Frontal cortex (tissue), 4 donors: ENCODE measurements around the gene BCAT1. TPM values are rescaled to one million over a fixed set of nuclear protein-coding genes. Genes with fewer than 3 reads are reported as not detected.
"Not testable (repeated sequence)": the region's sequence is repeated elsewhere in the genome, so short reads cannot be mapped to it uniquely, and the experiment has no call there.

Source experiments
- DNase-seq, 2 donors: peaks; one replicate each; pipeline ENCODE4 v3.0.0; 2012; ENCODE audit warnings: low spot score in 2 of 2
- FAIRE-seq: peaks from 2 replicates; lab custom pipeline; 2012; peaks lifted over from hg19 to GRCh38; lab: Jason Lieb, UNC
- total RNA-seq: library from RNA; depleted of rRNA; stranded (reverse); fragments of >200 nt; gene quantifications from one replicate; pipeline ENCODE4 v1.2.3, GENCODE V29; 2014
- donor health status: control.
- donor health status: control.
- donor health status: control.

Gene BCAT1
- total RNA-seq, 1 donor from 2014 or later = 48.5 TPM

GRCh38 chr12:24864796-24865125, 84.1 kb downstream of the BCAT1 start:
- DNase-seq (no peak), FAIRE-seq (no peak)

DNA sequence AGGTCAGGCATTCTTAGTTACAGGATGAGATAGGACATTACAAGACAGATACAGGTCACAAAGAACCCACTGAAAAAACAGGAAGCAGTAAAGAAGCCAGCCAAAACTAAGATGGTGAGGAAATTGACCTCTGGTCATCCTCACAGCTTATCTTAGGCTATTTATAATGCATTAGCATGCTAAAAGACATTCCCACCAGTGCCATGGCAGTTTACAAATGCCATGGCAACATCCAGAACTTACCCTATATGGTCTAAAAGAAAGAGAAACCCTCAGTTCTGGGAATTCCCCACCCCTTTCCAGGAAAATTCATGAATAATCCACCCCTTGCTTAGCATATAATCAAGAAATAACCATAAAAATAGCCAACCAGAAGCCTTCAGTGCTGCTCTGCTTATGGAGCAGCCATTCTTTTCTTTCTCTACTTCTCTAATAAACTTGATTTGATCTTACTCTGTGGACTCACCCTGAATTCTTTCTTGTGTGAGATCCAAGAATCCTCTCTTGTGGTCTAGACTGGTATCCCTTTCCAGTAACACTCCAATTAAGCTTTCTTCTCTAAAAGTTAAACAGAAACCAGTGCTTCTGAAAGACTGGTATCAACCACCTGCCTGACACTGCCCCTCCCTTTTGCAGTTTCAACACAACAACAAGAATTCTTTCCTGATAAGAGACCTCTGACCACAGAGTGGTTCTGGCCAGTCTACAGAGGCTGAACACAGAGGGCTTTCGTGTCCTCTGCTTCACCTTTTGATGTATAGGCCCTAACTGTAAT, 86.9 kb downstream of the BCAT1 start:
- FAIRE-seq (no peak), DNase-seq (no peak)

- DNase-seq (no peak), FAIRE-seq (no peak)
These were observed 88.4 kb downstream of the BCAT1 start for GRCh38 chr12:24860546-24860945.

- DNase-seq (no peak), FAIRE-seq (no peak)
These were observed 92.4 kb downstream of the BCAT1 start for GRCh38 chr12:24856541-24856940.

DNA sequence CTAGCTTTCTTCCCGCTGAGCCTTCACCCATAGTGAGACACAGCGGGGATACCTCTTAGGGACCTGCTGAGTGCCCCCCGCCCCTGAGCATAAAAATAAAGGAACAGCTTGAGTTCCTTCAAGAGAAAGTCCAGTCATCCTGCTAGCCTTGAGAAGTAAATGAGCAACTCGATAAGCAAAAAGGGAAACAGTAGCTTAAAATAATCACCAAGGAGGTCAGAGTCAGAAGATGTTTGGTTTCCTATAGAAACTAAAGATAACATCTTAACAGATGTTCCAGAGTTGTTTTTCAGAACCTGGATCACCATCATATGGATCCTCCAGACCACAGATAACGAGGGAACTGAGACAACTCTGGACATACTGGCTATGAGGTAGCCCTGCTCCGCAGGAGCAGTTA, 94.0 kb downstream of the BCAT1 start:
- no peak for FAIRE-seq
- DNase-seq = no peak

DNA sequence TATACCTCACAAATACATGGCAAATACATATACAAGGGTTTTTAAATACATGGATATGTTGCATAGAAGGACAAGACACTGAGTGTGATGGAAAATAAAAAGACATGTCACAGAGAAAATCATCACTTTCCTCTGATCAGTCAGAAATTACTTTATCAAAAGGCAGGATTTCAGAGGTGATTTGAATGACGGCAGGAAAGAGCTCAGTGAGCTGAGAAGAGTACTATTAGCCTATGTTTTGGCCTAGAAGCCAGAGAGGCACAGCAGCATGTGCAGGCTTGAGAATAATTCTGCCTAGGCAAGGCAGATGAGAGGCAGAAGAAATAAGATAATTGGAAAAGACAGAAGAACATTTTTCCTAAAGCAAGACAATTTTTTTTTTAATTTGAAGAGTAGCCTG, 94.9 kb downstream of the BCAT1 start:
- DNase-seq = no peak
- no peak for FAIRE-seq

GRCh38 chr12:24853588-24853987, 95.3 kb downstream of the BCAT1 start:
- DNase-seq = no peak
- FAIRE-seq = no peak

DNA sequence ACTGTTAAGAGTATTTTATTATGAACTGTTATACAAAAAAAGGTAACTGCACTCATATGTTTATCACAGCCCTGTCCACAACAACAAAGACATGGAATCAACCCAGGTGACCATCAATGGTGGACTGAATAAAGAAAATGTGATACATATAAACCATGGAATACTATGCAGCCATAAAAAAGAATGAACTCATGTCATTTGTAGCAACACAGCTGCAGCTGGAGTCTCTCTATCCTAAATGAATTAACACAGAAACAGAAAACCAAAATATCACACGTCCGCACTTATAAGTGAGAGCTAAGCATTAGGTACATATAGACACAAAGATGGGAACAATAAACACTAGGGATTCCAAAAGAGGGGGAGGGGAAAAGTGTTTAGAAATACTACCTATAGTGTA, 95.8 kb downstream of the BCAT1 start:
- FAIRE-seq = no peak
- DNase-seq = no peak

DNA sequence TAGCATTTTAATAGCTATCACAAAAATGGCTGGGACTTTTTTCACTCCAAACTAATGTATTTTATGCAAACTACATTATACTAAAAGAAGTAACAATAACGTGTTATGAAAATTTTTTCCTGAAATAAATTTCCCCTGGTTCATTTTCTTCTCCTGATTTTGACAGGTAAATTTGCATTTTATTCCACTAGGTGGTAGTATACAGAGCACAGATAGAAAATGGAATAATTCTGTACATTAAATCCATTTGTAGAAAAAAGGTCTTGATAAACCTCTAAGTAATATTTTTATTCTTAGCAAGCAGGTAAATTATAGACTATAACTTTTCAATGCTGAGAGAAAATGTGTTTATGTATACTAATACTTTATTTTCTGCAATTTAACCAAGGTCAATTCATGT, 96.5 kb downstream of the BCAT1 start:
- DNase-seq (no peak), FAIRE-seq (no peak)

- not testable (repeated sequence) for FAIRE-seq, DNase-seq
These were observed 97.0 kb downstream of the BCAT1 start for GRCh38 chr12:24851883-24852282.

- DNase-seq (no peak), FAIRE-seq (no peak)
These were observed 97.6 kb downstream of the BCAT1 start for GRCh38 chr12:24851341-24851740.

- no peak for DNase-seq
These were observed 98.4 kb downstream of the BCAT1 start for GRCh38 chr12:24850496-24850895.

DNA sequence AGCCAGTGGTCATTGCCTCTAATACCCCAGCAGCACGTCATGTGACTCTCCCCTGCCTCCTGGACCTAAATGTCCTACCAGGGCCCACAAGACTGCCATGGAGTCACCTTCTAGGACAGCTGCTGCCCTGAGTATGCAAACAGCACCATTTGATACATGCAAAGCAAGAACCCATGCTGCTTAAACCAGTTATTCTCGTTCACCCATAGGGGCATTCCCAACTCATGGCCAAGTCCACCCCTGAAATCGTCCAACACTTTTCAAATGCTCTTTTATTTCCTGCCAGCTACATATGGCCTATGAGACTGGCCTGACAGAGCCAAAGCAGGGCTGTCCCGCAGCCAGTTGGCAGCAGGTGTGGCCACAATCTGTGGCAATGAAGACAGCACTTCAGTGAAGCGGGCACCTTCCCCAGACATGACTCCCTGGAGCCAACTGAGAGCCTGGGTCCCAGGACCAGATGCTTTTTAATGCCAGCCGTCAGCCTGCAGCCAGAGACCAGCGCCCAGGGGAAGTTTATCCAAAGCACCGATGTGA, 99.9 kb downstream of the BCAT1 start:
- no peak for FAIRE-seq
- no peak for DNase-seq

More at GRCh38 chr12:24850496-24850895, 98.4 kb downstream of the BCAT1 start:
- no peak for FAIRE-seq

DNA sequence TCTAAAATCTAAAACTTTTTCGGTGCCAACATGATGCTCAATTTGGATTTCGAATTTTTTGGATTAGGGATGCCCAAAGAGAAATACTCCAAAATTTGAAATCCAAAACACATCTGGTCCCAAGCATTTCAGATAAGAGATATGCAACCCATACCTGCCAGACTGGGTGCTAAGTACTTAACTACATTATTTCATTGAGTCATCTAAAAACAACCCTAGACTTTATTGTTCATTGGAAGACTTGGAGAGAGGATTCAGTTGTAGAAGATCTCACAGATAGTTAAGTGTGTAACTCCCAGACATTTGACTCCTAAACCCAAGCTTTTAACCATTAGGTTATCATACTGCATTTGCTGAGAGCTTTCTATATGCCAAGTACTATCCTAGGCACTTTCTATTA, 102.2 kb downstream of the BCAT1 start:
- DNase-seq = no peak
- FAIRE-seq = no peak

DNA sequence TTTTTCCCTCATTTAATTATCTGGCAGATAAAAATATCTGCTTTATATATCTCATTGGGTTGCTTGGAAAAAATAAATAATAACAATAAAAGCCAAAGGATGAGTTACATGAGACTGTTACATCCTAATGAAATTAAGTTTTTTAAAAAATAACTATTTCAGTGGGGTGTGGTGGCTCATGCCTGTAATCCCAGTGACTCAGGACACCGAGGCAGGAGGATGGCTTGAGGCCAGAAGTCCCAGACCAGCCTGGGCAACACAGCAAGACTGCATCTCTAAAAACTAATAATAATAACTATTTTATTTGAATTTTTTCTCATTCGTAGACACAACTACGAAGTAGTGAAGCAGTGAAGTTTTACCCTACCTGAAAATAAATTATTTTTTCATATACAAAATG, 103.3 kb downstream of the BCAT1 start:
- FAIRE-seq = no peak

DNA sequence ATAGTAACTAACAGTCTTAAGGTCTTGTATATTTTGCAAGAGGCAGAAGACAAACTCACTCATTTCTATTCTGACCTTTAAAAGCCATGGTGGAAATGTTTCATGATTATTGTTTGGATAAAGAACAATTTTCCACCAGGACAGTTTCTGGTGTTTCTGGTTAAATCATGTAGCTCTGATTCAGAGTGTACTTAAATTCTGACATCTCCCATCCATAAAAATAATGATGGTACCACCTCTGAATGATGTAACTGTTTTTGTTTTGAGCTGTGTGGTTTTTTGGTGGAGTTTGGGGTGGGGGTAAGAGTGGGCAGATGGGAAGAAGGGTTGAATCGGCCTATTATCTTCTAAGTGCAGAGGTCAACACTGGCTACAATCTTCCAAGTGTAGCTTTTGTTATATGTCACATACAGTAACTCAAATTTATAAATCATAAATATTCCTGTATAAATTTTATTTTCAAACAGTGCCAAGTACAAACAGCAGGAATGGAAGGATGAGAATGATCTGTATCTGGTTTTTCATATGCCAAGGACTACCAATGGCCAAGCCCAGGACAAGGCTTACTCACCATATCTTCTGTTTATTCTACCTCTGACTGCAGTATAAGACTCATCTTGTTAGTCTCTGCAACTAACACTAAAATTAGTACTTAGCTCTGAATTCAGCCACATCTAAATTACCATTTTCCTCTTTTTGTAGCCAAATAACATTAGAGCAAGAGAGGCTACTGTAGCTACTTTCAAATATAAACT, 108.7 kb downstream of the BCAT1 start:
- DNase-seq (no peak), FAIRE-seq (no peak)

More for the DNA sequence above, 103.3 kb downstream of the BCAT1 start:
- DNase-seq = no peak

DNA sequence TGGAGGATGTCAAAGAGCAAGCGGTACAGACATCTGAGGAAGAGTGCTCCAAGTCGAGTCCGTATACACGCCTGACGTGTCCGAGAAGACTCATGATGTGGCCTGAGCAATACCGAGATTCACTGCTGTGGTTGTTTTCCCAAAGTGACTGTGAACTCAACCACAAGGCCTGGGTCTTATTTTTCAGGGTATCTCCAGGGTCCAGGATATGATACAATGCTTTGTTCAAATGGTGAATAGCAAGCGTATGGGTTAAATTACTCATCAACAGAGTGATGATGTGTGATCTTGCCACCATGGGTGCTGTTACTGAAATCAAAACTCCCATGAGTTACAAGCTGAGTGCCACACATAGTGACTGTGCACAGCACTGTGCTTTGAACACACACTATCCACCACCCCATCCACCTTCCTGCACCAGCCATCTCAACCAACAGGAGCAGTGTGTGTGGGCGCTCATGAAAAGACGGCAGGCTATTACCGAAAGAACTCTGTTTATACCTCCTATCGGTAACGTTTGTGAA, 109.6 kb downstream of the BCAT1 start:
- FAIRE-seq = no peak
- no peak for DNase-seq

DNA sequence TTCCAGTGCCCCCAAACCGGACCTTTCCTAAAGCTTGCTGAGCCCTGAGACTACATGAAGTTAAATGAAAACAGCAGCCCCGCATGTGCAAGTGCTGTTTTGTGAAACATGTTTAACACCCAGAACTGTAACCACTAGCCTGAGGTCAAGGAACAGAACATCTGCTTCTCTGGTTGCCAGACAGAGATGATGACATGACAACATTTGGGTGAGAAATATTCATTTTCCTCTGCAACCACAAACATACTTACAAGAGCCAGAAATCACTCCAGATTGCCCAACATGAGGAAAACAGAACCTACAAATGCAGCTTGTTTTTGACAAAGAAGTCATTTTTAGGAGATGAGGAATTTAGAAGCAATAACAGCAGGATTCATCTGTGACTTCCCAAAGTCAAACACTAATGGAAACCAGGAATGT, 110.4 kb downstream of the BCAT1 start:
- FAIRE-seq (no peak), DNase-seq (no peak)

DNA sequence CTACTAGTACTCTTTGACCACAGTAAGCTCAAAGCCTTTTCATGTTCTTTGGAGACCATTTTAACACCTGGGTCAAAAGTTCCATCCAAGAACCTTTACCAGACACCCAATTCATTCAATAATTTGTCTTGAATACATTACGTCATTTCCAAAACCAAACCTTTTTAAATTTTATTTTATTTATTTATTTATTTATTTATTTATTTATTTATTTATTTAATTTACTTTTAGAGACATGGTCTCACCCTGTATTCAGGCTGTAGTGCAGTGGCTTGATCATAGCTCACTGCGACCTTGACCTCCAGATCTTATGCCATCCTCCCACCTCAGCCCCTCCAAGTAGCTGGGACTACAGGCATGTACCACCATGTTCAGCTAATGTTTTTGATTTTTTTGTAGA, 113.5 kb downstream of the BCAT1 start:
- FAIRE-seq = peak; percentile 56
- no peak for DNase-seq

GRCh38 chr12:24833513-24833912, 115.4 kb downstream of the BCAT1 start:
- DNase-seq = no peak
- no peak for FAIRE-seq
